H9 (cell line): ENCODE data around the gene OMA1. TPM values are rescaled to one million over a fixed set of nuclear protein-coding genes. Genes with fewer than 3 reads are reported as not detected.

Experiments
- DNase-seq: peaks from one replicate; pipeline ENCODE4 v3.0.0-alpha.2; 2017
- H2AFZ ChIP-seq: one replicate; pipeline ENCODE4 v1.6.1; 2013; ENCODE audit warnings: mild to moderate bottlenecking, low read length, control low read depth, moderate library complexity
- H2AK5ac ChIP-seq: 2 replicates; pipeline ENCODE4 v1.6.1; 2013; ENCODE audit warnings: low read length, control low read depth, mixed read lengths; ENCODE audit not compliant: insufficient read length
- H2BK120ac ChIP-seq: one replicate; pipeline ENCODE4 v1.6.1; 2013; ENCODE audit warnings: low read depth, mild to moderate bottlenecking, low read length, control low read depth, inconsistent platforms; ENCODE audit not compliant: poor library complexity, severe bottlenecking
- H2BK12ac ChIP-seq: 2 replicates; pipeline ENCODE4 v1.6.1; 2013; ENCODE audit warnings: low read length, control low read depth, mixed read lengths, low read depth; ENCODE audit not compliant: insufficient read length
- H2BK15ac ChIP-seq: 2 replicates; pipeline ENCODE4 v1.6.1; 2013; ENCODE audit warnings: low read depth, low read length, control low read depth
- H2BK20ac ChIP-seq: one replicate; pipeline ENCODE4 v1.6.1; 2013; ENCODE audit warnings: low read depth, mild to moderate bottlenecking, low read length, control low read depth, inconsistent platforms; ENCODE audit not compliant: poor library complexity, severe bottlenecking
- H2BK5ac ChIP-seq: 2 replicates; pipeline ENCODE4 v1.6.1; 2013; ENCODE audit warnings: low read length, control low read depth, mixed read lengths; ENCODE audit not compliant: insufficient read length
- H3K14ac ChIP-seq: 2 replicates; pipeline ENCODE4 v1.6.1; 2013; ENCODE audit warnings: low read length, control low read depth; ENCODE audit not compliant: insufficient read depth
- H3K18ac ChIP-seq: 2 replicates; pipeline ENCODE4 v1.6.1; 2013; ENCODE audit warnings: low read depth, mild to moderate bottlenecking, mixed read lengths, low read length, control low read depth; ENCODE audit not compliant: insufficient read length
- H3K23ac ChIP-seq: 2 replicates; pipeline ENCODE4 v1.6.1; 2013; ENCODE audit warnings: low read length, control low read depth, mixed read lengths, low read depth; ENCODE audit not compliant: insufficient read length
- H3K23me2 ChIP-seq: 2 replicates; pipeline ENCODE4 v1.6.1; 2013; ENCODE audit warnings: low read depth, mild to moderate bottlenecking, mixed read lengths, low read length, control low read depth; ENCODE audit not compliant: insufficient read length, poor library complexity, severe bottlenecking
- H3K27ac ChIP-seq: 2 replicates; pipeline ENCODE4 v1.5.1; 2013; ENCODE audit warnings: low read length, control low read depth, mixed read lengths, low read depth; ENCODE audit not compliant: insufficient read length
- H3K27me3 ChIP-seq: 2 replicates; pipeline ENCODE4 v1.6.1; 2013; ENCODE audit warnings: low read length, control low read depth, inconsistent platforms; ENCODE audit not compliant: insufficient read depth
- H3K4ac ChIP-seq: 2 replicates; pipeline ENCODE4 v1.6.1; 2013; ENCODE audit warnings: low read depth, mild to moderate bottlenecking, control low read depth, inconsistent platforms, low read length, moderate library complexity
- H3K4me1 ChIP-seq: 2 replicates; pipeline ENCODE4 v1.6.1; 2013; ENCODE audit warnings: low read length, control low read depth, inconsistent platforms; ENCODE audit not compliant: insufficient read depth
- H3K4me2 ChIP-seq: 2 replicates; pipeline ENCODE4 v1.6.1; 2013; ENCODE audit warnings: low read length, control low read depth, mixed read lengths; ENCODE audit not compliant: insufficient read length, insufficient read depth
- H3K56ac ChIP-seq: 2 replicates; pipeline ENCODE4 v1.6.1; 2013; ENCODE audit warnings: low read depth, mild to moderate bottlenecking, mixed read lengths, low read length, control low read depth; ENCODE audit not compliant: insufficient read length
- H3K79me1 ChIP-seq: 2 replicates; pipeline ENCODE4 v1.6.1; 2013; ENCODE audit warnings: low read depth, mild to moderate bottlenecking, moderate library complexity, low read length, control low read depth, inconsistent platforms; ENCODE audit not compliant: insufficient read depth, poor library complexity, severe bottlenecking
- H3K79me2 ChIP-seq: 2 replicates; pipeline ENCODE4 v1.6.1; 2013; ENCODE audit warnings: low read length, control low read depth, inconsistent platforms; ENCODE audit not compliant: insufficient read depth
- H3K9ac ChIP-seq: 2 replicates; pipeline ENCODE4 v1.6.1; 2013; ENCODE audit warnings: low read length, control low read depth, mixed read lengths; ENCODE audit not compliant: insufficient read length; ENCODE audit errors: extremely low read depth
- H3K9me3 ChIP-seq: one replicate; pipeline ENCODE4 v1.6.1; 2013; ENCODE audit warnings: low read depth, low read length, inconsistent platforms; ENCODE audit not compliant: control insufficient read depth
- H3T11ph ChIP-seq: one replicate; pipeline ENCODE4 v1.6.1; 2013; ENCODE audit warnings: mild to moderate bottlenecking, low read length, control low read depth, inconsistent platforms
- H4K20me1 ChIP-seq: one replicate; pipeline ENCODE4 v1.6.1; 2013; ENCODE audit not compliant: control insufficient read depth, insufficient read length, insufficient read depth
- H4K5ac ChIP-seq: 2 replicates; pipeline ENCODE4 v1.6.1; 2013; ENCODE audit warnings: low read depth, mild to moderate bottlenecking, mixed read lengths, low read length, control low read depth; ENCODE audit not compliant: insufficient read length
- H4K8ac ChIP-seq: replicated peaks from 2 replicates; pipeline ENCODE4 v1.6.1; 2013; ENCODE audit warnings: low read length, control low read depth, mixed read lengths, low read depth; ENCODE audit not compliant: insufficient read length
- H4K91ac ChIP-seq: 2 replicates; pipeline ENCODE4 v1.6.1; 2013; ENCODE audit warnings: low read depth, mild to moderate bottlenecking, moderate library complexity, mixed read lengths, low read length, control low read depth; ENCODE audit not compliant: insufficient read length
- H3K27ac Mint-ChIP-seq, 3 experiments: 2 replicates in 2 of 3; 3 replicates in 1 of 3; pipeline ENCODE4 v1.8.0; 2020 to 2021; ENCODE audit warnings: mixed read lengths in 3 of 3, mild to moderate bottlenecking in 1 of 3, moderate library complexity in 1 of 3
- H3K27me3 Mint-ChIP-seq: 2 replicates; pipeline ENCODE4 v1.8.0; 2021; ENCODE audit warnings: low read depth, mild to moderate bottlenecking, moderate library complexity, mixed read lengths
- H3K36me3 Mint-ChIP-seq, 3 experiments: 2 replicates in 2 of 3; 3 replicates in 1 of 3; pipeline ENCODE4 v1.8.0; 2020 to 2021; ENCODE audit warnings: low read depth in 3 of 3, mixed read lengths in 3 of 3; ENCODE audit not compliant: insufficient read depth in 1 of 3
- H3K4me1 Mint-ChIP-seq, 2 experiments: 2 replicates each; pipeline ENCODE4 v1.8.0; 2020; ENCODE audit warnings: mixed read lengths in 2 of 2
- H3K4me3 Mint-ChIP-seq, 2 experiments: 2 replicates in 1 of 2; 3 replicates in 1 of 2; pipeline ENCODE4 v1.8.0; 2020 to 2021; ENCODE audit warnings: mild to moderate bottlenecking in 2 of 2, mixed read lengths in 2 of 2, moderate library complexity in 1 of 2
- H3K9me3 Mint-ChIP-seq, 2 experiments: 2 replicates in 1 of 2; 3 replicates in 1 of 2; pipeline ENCODE4 v1.8.0; 2020; ENCODE audit warnings: mild to moderate bottlenecking in 2 of 2, mixed read lengths in 2 of 2, moderate library complexity in 1 of 2
- WGBS: extraction: QIAGEN DNeasy Blood & Tissue Kit; methylation state at CpG from one replicate; pipeline ENCODE4 v1.1.7; 2013; ENCODE audit warnings: missing lambda C conversion rate, low lambda C conversion rate, mixed read lengths; ENCODE audit not compliant: insufficient read length; ENCODE audit errors: extremely low coverage; 5-methylcytosine and 5-hydroxymethylcytosine counted together
- total RNA-seq: library from RNA; stranded (reverse); gene quantifications from 2 replicates; pipeline ENCODE4 v1.2.1, GENCODE V29; 2021
- TF ChIP-seq, protein P1 (sequence below): fragments of 200-600 bp; sonication (generic); conservative IDR thresholded peaks from 3 replicates; pipeline ENCODE4 v1.8.0; 2021; ENCODE audit warnings: antibody characterized with exemption, mild to moderate bottlenecking

Gene OMA1
- total RNA-seq, 1 experiment from 2014 or later, result 12.9 TPM

DNA sequence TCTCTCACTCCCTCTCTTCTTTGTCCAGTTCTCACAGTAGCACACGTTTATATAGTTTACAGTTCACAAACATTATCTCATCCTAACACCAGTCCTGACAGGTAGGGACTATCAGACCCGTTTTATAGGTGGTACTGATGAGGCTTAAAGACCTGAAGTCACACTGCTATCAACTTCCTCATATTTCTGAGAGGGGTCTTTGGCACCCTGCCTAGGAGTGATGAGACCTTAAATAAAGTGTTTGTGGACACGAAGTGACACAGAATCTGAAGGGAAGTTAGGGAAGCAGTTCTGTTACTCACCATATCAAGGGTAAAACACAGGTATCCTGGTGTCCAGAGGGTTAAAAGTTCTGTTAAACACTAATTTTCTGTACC is 31.1 kb upstream of the OMA1 start:
- WGBS, result no CpG with 5 or more reads among the region's 3 CpGs
- H2BK5ac ChIP-seq, result no peak overlapping the region
- no peak overlapping the region for H2AFZ ChIP-seq
- H2BK20ac ChIP-seq, result no peak overlapping the region
- H3K4me3 Mint-ChIP-seq, result peak overlapping the region; percentile 55 to 78
- H2BK120ac ChIP-seq, result no peak overlapping the region
- H3K79me2 ChIP-seq, result no peaks in the 10 kb centered on the region
- H4K20me1 ChIP-seq, result no peaks in the 10 kb centered on the region
- peak overlapping the region; percentile 40 for H3K4me2 ChIP-seq
- TF ChIP-seq, protein P1, sequence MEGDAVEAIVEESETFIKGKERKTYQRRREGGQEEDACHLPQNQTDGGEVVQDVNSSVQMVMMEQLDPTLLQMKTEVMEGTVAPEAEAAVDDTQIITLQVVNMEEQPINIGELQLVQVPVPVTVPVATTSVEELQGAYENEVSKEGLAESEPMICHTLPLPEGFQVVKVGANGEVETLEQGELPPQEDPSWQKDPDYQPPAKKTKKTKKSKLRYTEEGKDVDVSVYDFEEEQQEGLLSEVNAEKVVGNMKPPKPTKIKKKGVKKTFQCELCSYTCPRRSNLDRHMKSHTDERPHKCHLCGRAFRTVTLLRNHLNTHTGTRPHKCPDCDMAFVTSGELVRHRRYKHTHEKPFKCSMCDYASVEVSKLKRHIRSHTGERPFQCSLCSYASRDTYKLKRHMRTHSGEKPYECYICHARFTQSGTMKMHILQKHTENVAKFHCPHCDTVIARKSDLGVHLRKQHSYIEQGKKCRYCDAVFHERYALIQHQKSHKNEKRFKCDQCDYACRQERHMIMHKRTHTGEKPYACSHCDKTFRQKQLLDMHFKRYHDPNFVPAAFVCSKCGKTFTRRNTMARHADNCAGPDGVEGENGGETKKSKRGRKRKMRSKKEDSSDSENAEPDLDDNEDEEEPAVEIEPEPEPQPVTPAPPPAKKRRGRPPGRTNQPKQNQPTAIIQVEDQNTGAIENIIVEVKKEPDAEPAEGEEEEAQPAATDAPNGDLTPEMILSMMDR, result no peak
- no peak overlapping the region for H3K14ac ChIP-seq
- no peak overlapping the region for H3K9ac ChIP-seq
- H3K9me3 Mint-ChIP-seq, result peaks cover 0 to 9% of the 10 kb centered on the region in 2 experiments; a peak in 2 of 5 replicates
- peaks cover 2% of the 10 kb centered on the region; the same call in 1 of the 2 replicates for H3K4me1 ChIP-seq
- no peak overlapping the region for H4K8ac ChIP-seq
- H3K23ac ChIP-seq, result no peak overlapping the region
- no peaks in the 10 kb centered on the region for H3K9me3 ChIP-seq
- no peak overlapping the region for H3K27ac Mint-ChIP-seq
- H3K23me2 ChIP-seq, result peaks cover 5% of the 10 kb centered on the region
- H4K91ac ChIP-seq, result no peak overlapping the region
- H2AK5ac ChIP-seq, result no peak overlapping the region
- DNase-seq, result no peak
- H3K36me3 Mint-ChIP-seq, result peaks cover 0 to 9% (median 4%) of the 10 kb centered on the region in 3 experiments; a peak in 3 of 7 replicates
- no peaks in the 10 kb centered on the region for H3K79me1 ChIP-seq
- no peak overlapping the region for H3K27ac ChIP-seq
- H3T11ph ChIP-seq, result no peak overlapping the region
- H2BK12ac ChIP-seq, result no peak overlapping the region
- no peak overlapping the region for H3K4ac ChIP-seq
- H2BK15ac ChIP-seq, result no peak overlapping the region
- no peak overlapping the region for H3K18ac ChIP-seq
- H3K4me1 Mint-ChIP-seq, result peaks cover 16 to 26% of the 10 kb centered on the region in 2 experiments
- H3K56ac ChIP-seq, result no peak overlapping the region
- H3K27me3 Mint-ChIP-seq, result peaks cover 48% of the 10 kb centered on the region
- peaks cover 15% of the 10 kb centered on the region; the same call in 1 of the 2 replicates for H3K27me3 ChIP-seq
- no peak overlapping the region for H4K5ac ChIP-seq
